Measurements from ENCODE around the gene SMURF1.

The SMURF1 gene

DNA sequence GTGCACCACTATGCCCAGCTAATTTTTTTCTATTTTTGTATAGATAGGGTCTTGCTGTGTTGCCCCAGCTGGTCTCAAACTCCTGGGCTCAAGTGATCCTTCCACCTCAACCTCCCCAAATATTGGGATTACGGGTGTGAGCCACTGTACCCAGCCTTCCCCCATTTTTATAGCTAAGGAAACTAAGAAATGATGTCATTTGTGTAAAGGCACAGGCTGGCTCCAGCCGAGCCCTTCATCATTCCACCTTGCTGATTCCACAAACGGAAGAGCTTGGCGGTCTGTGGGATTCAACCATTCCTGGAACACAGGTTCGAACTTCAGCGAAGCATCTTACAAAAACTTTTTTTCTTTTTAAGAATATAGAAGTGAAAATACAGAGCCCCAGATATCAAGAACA is 14.4 kb downstream of the SMURF1 start:
- Histone ChIP-seq H3K9me3 (ENCODE audit: low read length) (no peaks in the 10 kb centered on the region), H2AFZ (ENCODE audit: low read length) (no peak overlapping the region), H3K79me2 (ENCODE audit: insufficient read depth, low read length) (peaks cover 89% of the 10 kb centered on the region), H3K27me3 (ENCODE audit: insufficient read depth, low read length) (no peaks in the 10 kb centered on the region), H3K4me1 (ENCODE audit: insufficient read depth, low read length, severe bottlenecking) (peaks cover 10% of the 10 kb centered on the region), H3K27ac (ENCODE audit: low read depth, low read length, poor library complexity, severe bottlenecking) (no peak overlapping the region), H3K4me3 (ENCODE audit: low read depth, low read length, poor library complexity, severe bottlenecking) (no peak overlapping the region), H3K9ac (ENCODE audit: low read length) (no peak overlapping the region), H3K9me2 (ENCODE audit: low read depth, low read length) (no peaks in the 10 kb centered on the region), H4K20me1 (ENCODE audit: insufficient read depth, low read length) (no peaks in the 10 kb centered on the region), H3K4me2 (ENCODE audit: low read length) (no peak overlapping the region), H3F3A (ENCODE audit: insufficient read depth, low read length) (no peaks in the 10 kb centered on the region), H3K36me3 (ENCODE audit: insufficient read depth, low read length) (no peaks in the 10 kb centered on the region)
- TF ChIP-seq EZH2 (IDR thresholded peaks at IDR 0.05; ENCODE audit: borderline replicate concordance, low read length) (no peak), CTCF (IDR thresholded peaks at IDR 0.05; ENCODE audit: low read length) (no peak)

GRCh38 chr7:99129001-99129400 is 14.9 kb downstream of the SMURF1 start:
- Histone ChIP-seq H3F3A (ENCODE audit: insufficient read depth, low read length) (no peaks in the 10 kb centered on the region), H3K9ac (ENCODE audit: low read length) (no peak overlapping the region), H3K4me2 (ENCODE audit: low read length) (no peak overlapping the region), H3K27me3 (ENCODE audit: insufficient read depth, low read length) (no peaks in the 10 kb centered on the region), H3K4me3 (ENCODE audit: low read depth, low read length, poor library complexity, severe bottlenecking) (no peak overlapping the region), H3K9me3 (ENCODE audit: low read length) (no peaks in the 10 kb centered on the region), H3K27ac (ENCODE audit: low read depth, low read length, poor library complexity, severe bottlenecking) (no peak overlapping the region), H3K9me2 (ENCODE audit: low read depth, low read length) (no peaks in the 10 kb centered on the region), H3K4me1 (ENCODE audit: insufficient read depth, low read length, severe bottlenecking) (peaks cover 15% of the 10 kb centered on the region), H3K36me3 (ENCODE audit: insufficient read depth, low read length) (no peaks in the 10 kb centered on the region), H3K79me2 (ENCODE audit: insufficient read depth, low read length) (peaks cover 89% of the 10 kb centered on the region), H2AFZ (ENCODE audit: low read length) (no peak overlapping the region), H4K20me1 (ENCODE audit: insufficient read depth, low read length) (no peaks in the 10 kb centered on the region)
- TF ChIP-seq EZH2 (IDR thresholded peaks at IDR 0.05; ENCODE audit: borderline replicate concordance, low read length) (no peak), CTCF (IDR thresholded peaks at IDR 0.05; ENCODE audit: low read length) (no peak)

- H4K20me1 ChIP-seq (ENCODE audit: insufficient read depth, low read length): no peaks in the 10 kb centered on the region
- no peak overlapping the region for H3K4me2 ChIP-seq (ENCODE audit: low read length)
Measured at GRCh38 chr7:99128076-99128950, 15.6 kb downstream of the SMURF1 start.

More at GRCh38 chr7:99128076-99128950, 15.6 kb downstream of the SMURF1 start:
- Histone ChIP-seq H3K9me2 (ENCODE audit: low read depth, low read length) (no peaks in the 10 kb centered on the region), H3K9ac (ENCODE audit: low read length) (no peak overlapping the region), H3K79me2 (ENCODE audit: insufficient read depth, low read length) (peaks cover 82% of the 10 kb centered on the region), H3K27ac (ENCODE audit: low read depth, low read length, poor library complexity, severe bottlenecking) (no peak overlapping the region), H2AFZ (ENCODE audit: low read length) (no peak overlapping the region), H3K4me3 (ENCODE audit: low read depth, low read length, poor library complexity, severe bottlenecking) (no peak overlapping the region), H3K4me1 (ENCODE audit: insufficient read depth, low read length, severe bottlenecking) (peaks cover 15% of the 10 kb centered on the region), H3K27me3 (ENCODE audit: insufficient read depth, low read length) (no peaks in the 10 kb centered on the region), H3K36me3 (ENCODE audit: insufficient read depth, low read length) (no peaks in the 10 kb centered on the region), H3F3A (ENCODE audit: insufficient read depth, low read length) (no peaks in the 10 kb centered on the region), H3K9me3 (ENCODE audit: low read length) (no peaks in the 10 kb centered on the region)
- no peak for TF ChIP-seq CTCF (IDR thresholded peaks at IDR 0.05; ENCODE audit: low read length)
- no peak for TF ChIP-seq EZH2 (IDR thresholded peaks at IDR 0.05; ENCODE audit: borderline replicate concordance, low read length)
